GM12878 (cell line): ENCODE measurements around the gene RASGRF1.

ENCODE experiments used
- BACH1 ChIP-seq: fragments of 450-650 bp; IDR thresholded peaks from 2 replicates; pipeline ENCODE4 v1.6.1; 2017; ENCODE audit warnings: mild to moderate bottlenecking, borderline replicate concordance
- EP300 ChIP-seq, 2 experiments: fragments of 150-350 bp in 1 of 2; IDR thresholded peaks; 2 replicates each; pipeline ENCODE4 v1.6.1; 2011 to 2012; ENCODE audit warnings: low read depth in 2 of 2, low read length in 2 of 2, borderline replicate concordance in 1 of 2, improper control_type of control experiment in 1 of 2, inconsistent platforms in 1 of 2; ENCODE audit not compliant: control insufficient read depth in 1 of 2
- ESRRA ChIP-seq: IDR thresholded peaks from 2 replicates; pipeline ENCODE4 v1.6.1; 2012; ENCODE audit warnings: mild to moderate bottlenecking, low read length, improper control_type of control experiment
- EZH2 ChIP-seq: IDR thresholded peaks from 2 replicates; pipeline ENCODE4 v1.6.1; 2012; ENCODE audit warnings: low read depth, mild to moderate bottlenecking, control low read depth, inconsistent platforms, low read length, borderline replicate concordance; ENCODE audit not compliant: control insufficient read depth
- MEF2A ChIP-seq: IDR thresholded peaks from 2 replicates; pipeline ENCODE4 v1.6.1; 2011; ENCODE audit warnings: low read depth, mild to moderate bottlenecking, low read length, moderate library complexity; ENCODE audit not compliant: insufficient read depth
- PML ChIP-seq: IDR thresholded peaks from 2 replicates; pipeline ENCODE4 v1.6.1; 2012; ENCODE audit warnings: low read length, inconsistent platforms
- POLR2A ChIP-seq: IDR thresholded peaks from 2 replicates; pipeline ENCODE4 v1.6.1; 2011; ENCODE audit warnings: low read depth, mild to moderate bottlenecking, low read length
- POLR2AphosphoS5 ChIP-seq: IDR thresholded peaks from 2 replicates; pipeline ENCODE4 v1.6.1; 2011; ENCODE audit warnings: mild to moderate bottlenecking, low read length, inconsistent platforms
- RAD21 ChIP-seq: IDR thresholded peaks from 2 replicates; pipeline ENCODE4 v1.6.1; 2011; ENCODE audit warnings: mild to moderate bottlenecking, low read depth, low read length, moderate library complexity; ENCODE audit not compliant: insufficient read depth
- SPI1 ChIP-seq: IDR thresholded peaks from 2 replicates; pipeline ENCODE4 v1.6.1; 2011; ENCODE audit warnings: low read depth, mild to moderate bottlenecking, low read length, moderate library complexity, borderline replicate concordance; ENCODE audit not compliant: insufficient read depth
- TAF1 ChIP-seq: IDR thresholded peaks from 2 replicates; pipeline ENCODE4 v1.6.1; 2011; ENCODE audit warnings: mild to moderate bottlenecking, low read depth, low read length, borderline replicate concordance
- TCF3 ChIP-seq: IDR thresholded peaks from 2 replicates; pipeline ENCODE4 v1.6.1; 2012; ENCODE audit warnings: low read depth, mild to moderate bottlenecking, low read length, borderline replicate concordance; ENCODE audit not compliant: insufficient read depth
- TF ChIP-seq, protein P1 (sequence below), 3 experiments: IDR thresholded peaks in 2 of 3; conservative IDR thresholded peaks in 1 of 3; 2 replicates each; pipeline ENCODE4 v1.5.1; 2011; ENCODE audit warnings: low read depth in 3 of 3, low read length in 3 of 3, mild to moderate bottlenecking in 3 of 3, control low read depth in 2 of 3, moderate library complexity in 2 of 3, inconsistent platforms in 1 of 3, mixed read lengths in 1 of 3; ENCODE audit not compliant: control insufficient read depth in 2 of 3, insufficient read depth in 1 of 3; ENCODE audit errors: extremely low read depth in 1 of 3
- TF ChIP-seq, protein P2 (sequence below): IDR thresholded peaks from 2 replicates; pipeline ENCODE4 v1.6.1; 2011; ENCODE audit warnings: mild to moderate bottlenecking, low read depth, low read length, moderate library complexity; ENCODE audit not compliant: insufficient replicate concordance

DNA sequence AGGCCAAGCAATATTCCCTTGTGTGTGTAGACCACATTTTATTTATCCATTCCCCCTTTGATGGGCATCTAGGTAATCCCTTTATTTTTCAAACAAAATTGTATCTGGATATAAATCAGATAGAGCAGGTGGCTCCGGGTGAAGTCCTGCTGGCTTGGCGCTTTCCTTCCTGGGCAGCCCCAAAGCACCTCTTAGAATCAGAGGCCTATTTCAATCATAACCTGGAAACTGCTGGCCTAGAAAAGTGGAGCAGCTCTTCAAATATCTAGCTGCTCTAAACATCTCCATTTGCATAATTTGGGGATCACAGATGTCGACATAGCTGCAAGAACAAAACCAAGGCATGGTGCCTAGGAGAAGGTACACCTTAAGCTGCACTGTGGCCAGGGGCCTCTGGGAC is 40.2 kb downstream of the RASGRF1 start:
- TF ChIP-seq EP300 (IDR thresholded peaks at IDR 0.05; ENCODE audit: borderline replicate concordance in 1 of 2, control insufficient read depth in 1 of 2, low read depth in 2 of 2, low read length in 2 of 2) (no peak), RAD21 (no peak), POLR2AphosphoS5 (no peak), POLR2A (no peak), BACH1 (no peak), TAF1 (no peak), SPI1 (no peak), EZH2 (no peak), TCF3 (no peak), ESRRA (no peak), MEF2A (no peak), PML (no peak)
- TF ChIP-seq, protein P1, sequence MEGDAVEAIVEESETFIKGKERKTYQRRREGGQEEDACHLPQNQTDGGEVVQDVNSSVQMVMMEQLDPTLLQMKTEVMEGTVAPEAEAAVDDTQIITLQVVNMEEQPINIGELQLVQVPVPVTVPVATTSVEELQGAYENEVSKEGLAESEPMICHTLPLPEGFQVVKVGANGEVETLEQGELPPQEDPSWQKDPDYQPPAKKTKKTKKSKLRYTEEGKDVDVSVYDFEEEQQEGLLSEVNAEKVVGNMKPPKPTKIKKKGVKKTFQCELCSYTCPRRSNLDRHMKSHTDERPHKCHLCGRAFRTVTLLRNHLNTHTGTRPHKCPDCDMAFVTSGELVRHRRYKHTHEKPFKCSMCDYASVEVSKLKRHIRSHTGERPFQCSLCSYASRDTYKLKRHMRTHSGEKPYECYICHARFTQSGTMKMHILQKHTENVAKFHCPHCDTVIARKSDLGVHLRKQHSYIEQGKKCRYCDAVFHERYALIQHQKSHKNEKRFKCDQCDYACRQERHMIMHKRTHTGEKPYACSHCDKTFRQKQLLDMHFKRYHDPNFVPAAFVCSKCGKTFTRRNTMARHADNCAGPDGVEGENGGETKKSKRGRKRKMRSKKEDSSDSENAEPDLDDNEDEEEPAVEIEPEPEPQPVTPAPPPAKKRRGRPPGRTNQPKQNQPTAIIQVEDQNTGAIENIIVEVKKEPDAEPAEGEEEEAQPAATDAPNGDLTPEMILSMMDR (IDR thresholded peaks at IDR 0.05 in 2 of 3, conservative IDR thresholded peaks at IDR 0.05 in 1 of 3; ENCODE audit: control insufficient read depth in 2 of 3, extremely low read depth in 1 of 3, insufficient read depth in 1 of 3, low read depth in 3 of 3, low read length in 3 of 3), result no peak
- TF ChIP-seq, protein P2, sequence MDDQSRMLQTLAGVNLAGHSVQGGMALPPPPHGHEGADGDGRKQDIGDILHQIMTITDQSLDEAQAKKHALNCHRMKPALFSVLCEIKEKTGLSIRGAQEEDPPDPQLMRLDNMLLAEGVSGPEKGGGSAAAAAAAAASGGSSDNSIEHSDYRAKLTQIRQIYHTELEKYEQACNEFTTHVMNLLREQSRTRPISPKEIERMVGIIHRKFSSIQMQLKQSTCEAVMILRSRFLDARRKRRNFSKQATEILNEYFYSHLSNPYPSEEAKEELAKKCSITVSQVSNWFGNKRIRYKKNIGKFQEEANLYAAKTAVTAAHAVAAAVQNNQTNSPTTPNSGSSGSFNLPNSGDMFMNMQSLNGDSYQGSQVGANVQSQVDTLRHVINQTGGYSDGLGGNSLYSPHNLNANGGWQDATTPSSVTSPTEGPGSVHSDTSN, result no peak
